ENCODE measurements around the gene TNFAIP2.

- TF ChIP-seq EZH2 (IDR thresholded peaks at IDR 0.05; ENCODE audit: low read length, unreplicated experiment): no peak
- no peak for TF ChIP-seq CTCF (conservative IDR thresholded peaks at IDR 0.05; ENCODE audit: low read depth, low read length)
- no peak for TF ChIP-seq EZH2phosphoT487 (IDR thresholded peaks at IDR 0.05; ENCODE audit: borderline replicate concordance, low read length)
These were observed 33.6 kb upstream of the TNFAIP2 start for GRCh38 chr14:103089386-103090335.

Data from PC-3 (cell line).